Measurements from ENCODE around the gene CPA4. TPM values are rescaled to one million over a fixed set of nuclear protein-coding genes. Genes with fewer than 3 reads are reported as not detected.

Gene CPA4
- total and polyA plus RNA-seq, 2 of the 13 experiments (the other 11 are each of a cell fraction or from before 2014, with no cell fraction given): 0.20 to 0.22 TPM

GRCh38 chr7:130329681-130330080 is 36.7 kb downstream of the CPA4 start:
- CTCF ChIA-PET (ENCODE audit: low intra/inter-chr PET ratio, low total read pairs): no interaction called here
- no peak for TF ChIP-seq GLI4 (CRISPR knock-in tag; IDR thresholded peaks at IDR 0.05; ENCODE audit: borderline replicate concordance)
- TF ChIP-seq DBP (CRISPR knock-in tag; IDR thresholded peaks at IDR 0.05; ENCODE audit: not compliant biosample characterization): no peak
- no peak for TF ChIP-seq POLR2A (IDR thresholded peaks at IDR 0.05; ENCODE audit: insufficient read depth in 1 of 2, low read depth in 2 of 2, low read length in 2 of 2)
- TF ChIP-seq ZNF207 (IDR thresholded peaks at IDR 0.05; ENCODE audit: borderline replicate concordance): no peak
- no peak for TF ChIP-seq TERF1 (CRISPR knock-in tag; IDR thresholded peaks at IDR 0.05)
- no peak for TF ChIP-seq HNRNPLL (IDR thresholded peaks at IDR 0.05; ENCODE audit: low read depth, low read length, poor library complexity, severe bottlenecking)

More at GRCh38 chr7:130329681-130330080, 36.7 kb downstream of the CPA4 start:
- in situ Hi-C loops (cut with HindIII; ENCODE audit: extremely low pct_ligation_motif_present, low pct_unique_long_range_greater_than_20kb): no loop called here
- intact Hi-C loops (cut with micrococcal nuclease; ENCODE audit: unreplicated experiment): no loop called here
- H3K9me3 ChIP-seq (ENCODE audit: low read length): no peaks in the 10 kb centered on the region
- H4K20me1 ChIP-seq (ENCODE audit: insufficient read depth, low read length): no peaks in the 10 kb centered on the region
- H3K9ac ChIP-seq (ENCODE audit: insufficient read depth, low read depth, low read length): no peak overlapping the region
- H3K4me2 ChIP-seq (ENCODE audit: low read depth, low read length): no peak overlapping the region
- ATAC-seq (no peak), DNase-seq (ENCODE audit: low spot score) (no peak), FAIRE-seq (no peak)
- 40% methylated on average over 3 of the region's 3 CpGs for WGBS (ENCODE audit: low lambda C conversion rate)
- H2AFZ ChIP-seq (ENCODE audit: low read length): no peak overlapping the region
- no peak overlapping the region for H3K27ac ChIP-seq (ENCODE audit: extremely low read length, insufficient read depth, low read length)
- peaks cover 0 to 14% of the 10 kb centered on the region in 2 experiments; a peak in 2 of 5 replicates for H3K27me3 ChIP-seq (ENCODE audit: control insufficient read depth in 1 of 2, insufficient read depth in 2 of 2, low read length in 2 of 2)
- H3K4me1 ChIP-seq (ENCODE audit: insufficient read depth, low read length): no peaks in the 10 kb centered on the region
- H3K4me3 ChIP-seq (replicated peaks in 1 of 3; ENCODE audit: insufficient read depth in 1 of 3, low read depth in 2 of 3, low read length in 3 of 3): no peak overlapping the region
- no peaks in the 10 kb centered on the region for H3K36me3 ChIP-seq (replicated peaks in 1 of 2; ENCODE audit: control insufficient read depth in 1 of 2, insufficient read depth in 2 of 2, low read length in 2 of 2)
- no peaks in the 10 kb centered on the region for H3K79me2 ChIP-seq (ENCODE audit: insufficient read depth, low read length)
- BruUV-seq (replicated peaks): no TSS peak
- POLR2A ChIA-PET: no interaction called here
